LNCAP (cell line): ENCODE data around the gene MYL6B.

Source experiments
- TF ChIP-seq, protein P1 (sequence below): fragments of 450-650 bp; IDR thresholded peaks from 2 replicates; pipeline ENCODE4 v1.5.1; 2017; ENCODE audit warnings: mild to moderate bottlenecking

MYL6B gene

DNA sequence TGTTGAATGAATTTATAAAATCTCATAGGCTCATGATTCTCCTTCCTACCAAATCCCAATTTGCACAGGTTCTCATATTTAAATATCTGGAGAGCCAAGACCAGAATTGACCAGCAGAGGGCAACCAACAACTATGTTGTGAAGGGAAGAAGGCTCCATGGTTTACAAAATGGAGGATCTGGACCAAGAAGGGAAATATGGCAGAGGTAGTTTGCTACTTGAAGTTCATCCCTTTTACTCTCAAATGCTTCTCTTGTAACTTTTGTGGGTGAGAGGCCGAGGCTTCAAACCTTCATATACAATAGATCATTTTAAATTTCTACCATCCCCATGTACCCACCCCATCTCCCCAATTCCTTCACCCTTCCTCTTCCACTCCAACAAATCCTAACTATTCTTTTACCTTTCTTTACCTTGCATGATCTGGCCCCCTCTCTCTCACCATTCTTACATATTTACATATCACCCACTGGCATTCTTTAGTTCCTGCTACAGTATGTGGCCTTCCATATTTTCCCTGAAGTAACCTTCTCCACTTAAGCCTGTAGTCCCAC lies 40.7 kb downstream of the MYL6B start:
- TF ChIP-seq, protein P1, sequence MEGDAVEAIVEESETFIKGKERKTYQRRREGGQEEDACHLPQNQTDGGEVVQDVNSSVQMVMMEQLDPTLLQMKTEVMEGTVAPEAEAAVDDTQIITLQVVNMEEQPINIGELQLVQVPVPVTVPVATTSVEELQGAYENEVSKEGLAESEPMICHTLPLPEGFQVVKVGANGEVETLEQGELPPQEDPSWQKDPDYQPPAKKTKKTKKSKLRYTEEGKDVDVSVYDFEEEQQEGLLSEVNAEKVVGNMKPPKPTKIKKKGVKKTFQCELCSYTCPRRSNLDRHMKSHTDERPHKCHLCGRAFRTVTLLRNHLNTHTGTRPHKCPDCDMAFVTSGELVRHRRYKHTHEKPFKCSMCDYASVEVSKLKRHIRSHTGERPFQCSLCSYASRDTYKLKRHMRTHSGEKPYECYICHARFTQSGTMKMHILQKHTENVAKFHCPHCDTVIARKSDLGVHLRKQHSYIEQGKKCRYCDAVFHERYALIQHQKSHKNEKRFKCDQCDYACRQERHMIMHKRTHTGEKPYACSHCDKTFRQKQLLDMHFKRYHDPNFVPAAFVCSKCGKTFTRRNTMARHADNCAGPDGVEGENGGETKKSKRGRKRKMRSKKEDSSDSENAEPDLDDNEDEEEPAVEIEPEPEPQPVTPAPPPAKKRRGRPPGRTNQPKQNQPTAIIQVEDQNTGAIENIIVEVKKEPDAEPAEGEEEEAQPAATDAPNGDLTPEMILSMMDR, result peak; percentile 87

DNA sequence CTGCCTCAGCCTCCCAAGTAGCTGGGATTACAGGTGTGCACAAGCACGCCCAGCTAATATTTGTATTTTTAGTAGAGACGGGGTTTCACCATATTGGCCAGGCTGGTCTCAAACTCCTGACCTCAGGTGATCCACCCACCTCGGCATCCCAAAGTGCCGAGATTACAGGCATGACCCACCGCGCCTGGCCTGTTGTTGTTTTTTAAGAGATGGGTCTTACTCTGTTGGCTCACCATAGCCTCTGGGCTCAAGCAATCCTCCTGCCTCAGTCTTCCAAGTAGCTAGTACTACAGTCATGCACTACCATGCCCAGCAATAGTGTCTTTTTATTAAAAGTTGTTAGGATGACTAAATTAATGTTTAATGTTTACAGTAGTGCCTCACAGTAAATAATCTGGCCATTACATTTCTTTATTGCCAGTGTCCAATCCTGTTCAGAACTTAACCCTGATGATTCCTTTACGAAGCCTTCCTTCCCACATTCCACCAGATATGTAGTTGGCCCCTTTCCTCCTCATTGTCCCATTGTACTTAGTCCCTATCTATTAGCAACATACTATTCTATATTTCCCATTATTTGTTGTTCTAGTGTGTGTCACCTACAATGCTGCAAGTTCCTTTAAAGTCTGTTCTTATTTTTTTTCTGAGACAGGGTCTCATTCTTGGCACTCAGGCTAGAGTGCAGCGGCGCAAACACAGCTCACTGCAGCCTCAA lies 45.7 kb downstream of the MYL6B start:
- TF ChIP-seq, protein P1, result no peak

DNA sequence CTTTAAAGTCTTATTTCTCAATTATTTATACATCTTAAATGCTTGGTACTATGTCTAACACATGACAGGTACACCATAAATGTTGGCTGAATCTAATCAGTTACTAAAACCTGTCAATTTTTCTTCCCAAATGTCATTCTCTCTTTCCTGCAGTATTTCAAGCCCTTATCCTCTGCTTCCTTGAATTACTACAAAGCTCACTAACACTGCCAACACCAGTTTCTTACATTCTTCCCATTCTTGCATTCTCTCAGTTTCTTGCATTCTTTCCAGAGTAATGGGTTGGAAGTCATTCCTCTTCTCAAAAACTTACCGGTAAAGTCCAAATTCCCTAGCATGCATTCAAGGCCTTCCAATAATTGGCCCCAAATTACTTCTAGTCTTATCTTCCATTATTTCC lies 46.4 kb downstream of the MYL6B start:
- TF ChIP-seq, protein P1, result no peak

DNA sequence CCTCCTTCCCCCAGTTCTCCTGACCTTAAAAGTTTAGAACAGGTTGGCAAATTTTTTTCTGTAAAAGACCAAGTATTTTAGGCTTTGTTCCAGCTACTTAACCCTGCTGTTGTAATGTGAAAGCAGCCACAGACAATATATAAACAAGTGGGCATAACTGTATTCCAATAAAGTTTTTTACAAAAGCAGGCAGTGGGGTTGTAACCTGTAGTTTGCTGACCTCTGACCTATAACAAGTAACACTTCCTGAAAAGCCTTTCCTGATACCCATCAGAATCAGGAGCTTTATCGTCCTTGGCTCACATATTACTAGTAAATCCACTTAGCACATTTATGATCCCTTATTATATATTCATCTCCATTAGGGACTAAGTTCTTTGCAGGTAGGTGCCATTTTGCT lies 50.0 kb downstream of the MYL6B start:
- TF ChIP-seq, protein P1, result no peak

DNA sequence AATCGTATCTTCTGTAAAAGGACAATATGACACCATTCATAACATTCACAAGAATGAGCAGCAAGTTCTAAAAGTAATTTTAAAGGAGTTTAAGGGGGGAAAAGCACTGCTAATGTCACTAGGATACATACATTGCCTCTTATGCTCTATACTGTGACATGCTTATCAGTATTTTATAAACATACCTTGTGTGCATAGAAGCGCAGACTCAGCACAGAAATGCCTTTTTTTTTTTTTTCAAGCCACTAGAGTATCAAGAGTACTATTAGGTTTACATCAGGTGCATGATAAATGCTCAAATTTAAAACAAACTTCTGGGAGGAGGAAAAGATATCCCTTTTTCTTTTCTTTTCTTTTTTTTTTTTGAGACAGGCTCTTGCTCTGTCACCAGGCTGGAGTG lies 50.5 kb downstream of the MYL6B start:
- TF ChIP-seq, protein P1, result no peak

DNA sequence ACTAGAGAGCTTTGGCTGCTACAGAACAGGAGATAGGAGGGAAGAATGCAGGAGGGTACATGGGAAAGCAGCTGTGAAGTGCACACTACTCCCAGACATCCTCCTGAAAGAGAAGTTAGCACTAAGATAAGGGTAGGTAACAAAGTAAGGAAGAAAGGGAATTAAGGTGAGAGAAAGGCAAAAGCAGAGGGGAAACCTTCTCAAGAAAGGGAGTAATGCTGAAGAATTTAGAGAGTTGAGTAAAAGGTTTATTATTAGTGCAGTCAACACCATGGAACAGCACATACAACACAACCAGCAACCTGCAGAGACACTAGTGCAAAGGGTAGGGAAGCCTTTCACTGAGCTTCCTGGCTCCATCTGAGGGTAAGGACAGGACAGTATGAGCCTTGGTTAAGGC lies 51.9 kb downstream of the MYL6B start:
- TF ChIP-seq, protein P1, result no peak

DNA sequence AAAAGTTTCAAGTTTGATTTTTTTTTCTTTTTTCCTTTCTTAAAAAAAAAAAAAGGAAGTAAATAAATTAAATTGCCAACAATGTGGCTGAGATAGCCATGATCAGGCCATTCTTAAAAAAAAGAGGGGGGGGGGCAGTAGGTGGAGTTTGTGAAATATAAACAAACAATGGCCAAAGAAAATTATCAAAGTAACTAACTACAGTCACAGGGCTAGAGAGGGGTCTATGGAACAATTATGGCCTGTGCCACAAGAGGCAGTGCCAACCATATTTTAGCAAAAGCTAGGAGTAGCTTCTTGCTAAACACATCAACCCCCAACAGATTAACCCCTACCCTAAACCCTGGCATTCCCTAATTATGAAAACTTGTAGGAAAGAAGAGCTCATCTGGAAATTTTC lies 53.1 kb downstream of the MYL6B start:
- TF ChIP-seq, protein P1, result no peak
